Fibroblast of pulmonary artery (primary cell): Measurements from ENCODE around the gene ALAD.

Experiments
- DNase-seq: peaks from one replicate; pipeline ENCODE4 v3.0.0-alpha.2; 2010; ENCODE audit warnings: low read depth
- H3K4me3 ChIP-seq: replicated peaks from 2 replicates; pipeline ENCODE4 v1.5.1; 2011; ENCODE audit warnings: low read depth, mild to moderate bottlenecking, control low read depth, low read length, moderate library complexity
- CTCF ChIP-seq: IDR thresholded peaks from 2 replicates; pipeline ENCODE4 v1.5.1; 2011; ENCODE audit warnings: mild to moderate bottlenecking, control low read depth, low read length, inconsistent platforms; ENCODE audit errors: missing control alignments

The ALAD gene

DNA sequence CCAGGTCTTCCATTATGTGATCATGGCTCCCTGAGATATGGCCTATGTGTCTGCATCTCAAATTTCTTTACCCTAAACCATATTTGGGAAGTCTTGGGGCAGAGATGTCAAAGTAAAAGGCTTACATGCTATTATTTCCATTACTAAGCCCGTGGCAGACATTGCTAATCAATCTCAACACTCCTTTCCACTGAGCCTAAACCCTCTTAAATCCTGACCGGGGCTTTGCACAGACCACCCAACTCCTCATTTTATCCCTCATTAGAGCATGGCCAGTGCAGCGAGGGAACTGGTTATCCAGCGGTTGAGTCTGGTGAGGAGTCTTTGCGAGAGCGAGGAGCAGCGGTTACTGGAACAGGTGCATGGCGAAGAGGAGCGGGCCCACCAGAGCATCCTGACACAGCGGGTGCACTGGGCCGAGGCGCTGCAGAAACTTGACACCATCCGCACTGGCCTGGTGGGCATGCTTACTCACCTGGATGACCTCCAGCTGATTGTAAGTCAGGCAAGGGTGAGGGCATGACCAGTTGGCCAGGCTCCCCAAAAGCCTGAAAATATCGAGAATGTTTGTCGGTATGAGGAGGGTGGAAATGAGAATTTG, 40.7 kb downstream of the ALAD start:
- no peak for TF ChIP-seq CTCF
- DNase-seq, result no peak
- H3K4me3 ChIP-seq, result no peak overlapping the region

- DNase-seq, result no peak
- no peak overlapping the region for H3K4me3 ChIP-seq
- TF ChIP-seq CTCF, result no peak
Measured at GRCh38 chr9:113359385-113359784, 41.7 kb downstream of the ALAD start.

DNA sequence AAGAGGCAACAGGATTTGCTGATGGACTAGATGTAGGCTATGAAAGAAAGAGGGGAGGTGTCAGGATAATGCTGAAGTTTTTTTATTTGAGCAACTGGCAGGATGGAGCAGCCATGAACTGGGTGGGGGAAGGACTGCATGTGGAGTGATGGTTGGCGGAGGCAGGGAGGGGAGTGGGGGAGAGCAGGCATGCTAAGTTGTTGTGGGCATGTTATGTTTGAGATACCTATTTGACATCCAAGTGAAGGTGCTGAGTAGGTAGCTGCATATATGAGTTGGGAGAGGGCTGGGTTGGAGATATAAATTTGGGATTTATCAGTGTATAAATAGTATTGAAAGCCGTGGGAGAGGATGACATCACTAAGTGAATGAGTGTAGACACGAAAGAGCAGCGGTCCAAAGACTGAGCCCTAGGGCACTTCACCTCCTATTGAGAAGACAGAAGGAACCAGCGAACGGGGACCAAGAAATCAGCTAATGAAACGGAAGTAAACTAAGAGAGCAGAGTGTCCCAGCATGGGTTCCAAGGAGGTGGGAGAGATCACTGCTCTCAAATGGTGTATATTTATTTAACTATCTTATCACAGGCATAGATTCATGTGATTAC, 44.3 kb downstream of the ALAD start:
- no peak for TF ChIP-seq CTCF
- H3K4me3 ChIP-seq, result no peak overlapping the region
- no peak for DNase-seq

DNA sequence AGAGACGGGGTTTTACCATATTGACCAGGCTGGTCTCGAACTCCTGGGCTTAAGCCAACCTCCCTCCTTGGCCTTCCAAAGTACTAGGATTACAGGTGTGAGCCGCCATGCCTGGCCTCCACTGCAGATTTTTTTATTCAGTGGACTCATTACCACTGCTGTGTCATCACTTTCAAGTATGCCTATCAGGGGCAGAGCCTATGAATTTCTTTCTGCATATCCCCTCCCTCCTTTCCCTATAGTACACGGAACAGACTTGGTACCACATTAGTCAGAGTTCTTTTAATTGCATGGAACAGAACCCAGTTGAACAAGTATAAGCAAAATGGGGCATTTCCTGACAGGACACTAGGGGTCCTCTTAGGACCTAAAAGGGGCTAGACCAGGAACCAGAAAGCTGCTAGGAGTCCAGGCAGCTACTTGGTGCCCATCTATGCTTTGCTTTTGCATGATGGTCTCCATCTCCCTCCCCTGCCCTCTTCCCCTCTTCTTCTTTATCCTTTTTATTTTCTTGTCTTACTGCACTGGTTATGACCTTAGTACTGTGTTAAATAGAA, 46.0 kb downstream of the ALAD start:
- H3K4me3 ChIP-seq, result no peak overlapping the region
- peak; percentile 38 for TF ChIP-seq CTCF
- DNase-seq, result peak; percentile 38

GRCh38 chr9:113352411-113352810, 48.7 kb downstream of the ALAD start:
- DNase-seq, result no peak
- TF ChIP-seq CTCF, result no peak
- H3K4me3 ChIP-seq, result no peak overlapping the region

GRCh38 chr9:113352006-113352405, 49.1 kb downstream of the ALAD start:
- H3K4me3 ChIP-seq, result no peak overlapping the region
- DNase-seq, result no peak
- no peak for TF ChIP-seq CTCF

- no peak for DNase-seq
- H3K4me3 ChIP-seq, result no peak overlapping the region
- TF ChIP-seq CTCF, result no peak
Measured at GRCh38 chr9:113350937-113351336, 50.1 kb downstream of the ALAD start.
